Psoas muscle (tissue), 8 donors: ENCODE data around the gene POU3F1. TPM values are rescaled to one million over a fixed set of nuclear protein-coding genes. Genes with fewer than 3 reads are reported as not detected.

Experiments used
- ATAC-seq, 4 donors: fragments of 200-7000 bp; cut with Tn5 transposase; one replicate each; pipeline ENCODE4 v1.9.1; 2020; ENCODE audit warnings: moderate library complexity in 3 of 4, mild to moderate bottlenecking in 2 of 4
- DNase-seq, 2 donors: peaks; one replicate each; pipeline ENCODE4 v3.0.0-alpha.2; 2020
- H3K27ac ChIP-seq: fragments of 200-600 bp; one replicate; pipeline ENCODE4 v1.8.0; 2022
- H3K27me3 ChIP-seq, 3 donors: fragments of 200-600 bp in 1 of 3; one replicate each; pipeline versions ENCODE4 v1.6.1 to v1.8.0; 2013 to 2022; ENCODE audit warnings: low read length in 2 of 3, mild to moderate bottlenecking in 2 of 3, moderate library complexity in 1 of 3; ENCODE audit not compliant: insufficient read depth in 3 of 3
- H3K36me3 ChIP-seq, 2 donors: fragments of 200-600 bp in 1 of 2; one replicate each; pipeline versions ENCODE4 v1.6.1 to v1.8.0; 2013 to 2022; ENCODE audit warnings: low read depth in 1 of 2, mild to moderate bottlenecking in 1 of 2, moderate library complexity in 1 of 2; ENCODE audit not compliant: insufficient read depth in 1 of 2
- H3K4me1 ChIP-seq: fragments of 200-600 bp; one replicate; pipeline ENCODE4 v1.8.0; 2022
- H3K4me3 ChIP-seq: fragments of 200-600 bp; one replicate; pipeline ENCODE4 v1.8.0; 2022; ENCODE audit warnings: mild to moderate bottlenecking
- H3K9me3 ChIP-seq: fragments of 200-600 bp; one replicate; pipeline ENCODE4 v1.8.0; 2022
- CTCF ChIP-seq: fragments of 200-600 bp; IDR thresholded peaks from one replicate; pipeline ENCODE4 v1.8.0; 2022; ENCODE audit warnings: antibody characterized with exemption
- WGBS, 3 donors: extraction: QIAGEN DNeasy Blood & Tissue Kit; methylation state at CpG; one replicate each; pipeline versions ENCODE4 v1.1.6 to v1.1.7; 2013; 5-methylcytosine and 5-hydroxymethylcytosine counted together
- intact Hi-C, 2 donors: fragments of 100-400 bp; cut with DNase I; formaldehyde crosslinking; loops; one replicate each; pipeline versions ENCODE4 v1.11.0 to v1.14.2; 2022
- polyA plus RNA-seq, 3 donors: library from polyadenylated mRNA; stranded (reverse); fragments of 200-250 nt; gene quantifications; one replicate each; pipeline ENCODE4 v1.2.3, GENCODE V29; 2013
- total RNA-seq, 4 donors: library from RNA; stranded (reverse); fragmentation: NEBNext Ultra II Directional in 2 of 4; extraction: Animal tissue kit (Norgen Biotek cat#: 25700) in 2 of 4; gene quantifications; one replicate each; pipeline versions ENCODE4 v1.2.1 to v1.2.4, GENCODE V29; 2021 to 2023
- donor health status: healthy with polysubstance abuse.
- donor health status: DM: no; HTN: no; CAD: no; lungs with moderate emphysema.
- donor health status: Bipolar disorder and iron deficiency.
- donor health status: healthy.
- donor health status: DM: yes; HTN: yes; CAD: no.
- donor health status: DM: no; HTN: no; CAD: no.
- donor health status: DM: no; HTN: no; CAD: no.
- donor health status: DM: yes; HTN: yes; CAD: no.

POU3F1 gene
- total and polyA plus RNA-seq, 7 donors: 0.04 to 0.38 (median 0.13) TPM; not detected in 1

DNA sequence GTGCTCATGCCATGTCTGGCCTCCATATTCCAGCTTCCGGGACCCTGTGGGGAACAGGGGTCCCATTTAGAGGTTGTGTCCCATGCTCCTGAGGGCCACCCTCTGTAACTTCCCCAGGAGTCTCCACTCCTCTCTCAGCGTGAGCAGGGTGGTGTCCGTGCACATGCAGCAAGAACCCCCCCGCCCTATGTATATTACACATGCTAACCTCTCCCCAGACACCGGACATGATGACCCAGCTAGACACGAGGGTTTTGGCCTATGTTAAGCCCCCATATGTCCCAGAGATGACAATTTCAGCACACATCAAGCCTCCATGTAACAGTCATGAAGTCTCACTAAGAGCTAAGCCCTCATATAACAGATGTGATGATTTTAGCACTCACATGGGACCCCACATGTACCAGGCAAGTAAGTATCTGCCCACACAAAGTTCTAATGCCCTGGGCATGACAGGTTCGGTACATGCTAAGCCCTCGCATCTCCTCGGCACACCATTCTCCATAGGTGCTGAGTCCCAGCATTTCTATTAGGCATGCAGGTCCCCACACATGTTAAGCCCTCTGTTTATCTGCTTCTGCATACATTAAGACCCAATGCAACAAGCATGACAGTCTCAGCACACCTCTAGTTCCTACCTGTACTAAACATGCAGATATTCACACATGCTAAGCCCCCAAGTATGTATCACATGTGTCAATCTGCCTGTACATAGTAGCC is 48.3 kb downstream of the POU3F1 start:
- H3K27ac ChIP-seq: peak overlapping the region; percentile 98
- DNase-seq: no peak
- H3K4me3 ChIP-seq: peak overlapping the region; percentile 84

DNA sequence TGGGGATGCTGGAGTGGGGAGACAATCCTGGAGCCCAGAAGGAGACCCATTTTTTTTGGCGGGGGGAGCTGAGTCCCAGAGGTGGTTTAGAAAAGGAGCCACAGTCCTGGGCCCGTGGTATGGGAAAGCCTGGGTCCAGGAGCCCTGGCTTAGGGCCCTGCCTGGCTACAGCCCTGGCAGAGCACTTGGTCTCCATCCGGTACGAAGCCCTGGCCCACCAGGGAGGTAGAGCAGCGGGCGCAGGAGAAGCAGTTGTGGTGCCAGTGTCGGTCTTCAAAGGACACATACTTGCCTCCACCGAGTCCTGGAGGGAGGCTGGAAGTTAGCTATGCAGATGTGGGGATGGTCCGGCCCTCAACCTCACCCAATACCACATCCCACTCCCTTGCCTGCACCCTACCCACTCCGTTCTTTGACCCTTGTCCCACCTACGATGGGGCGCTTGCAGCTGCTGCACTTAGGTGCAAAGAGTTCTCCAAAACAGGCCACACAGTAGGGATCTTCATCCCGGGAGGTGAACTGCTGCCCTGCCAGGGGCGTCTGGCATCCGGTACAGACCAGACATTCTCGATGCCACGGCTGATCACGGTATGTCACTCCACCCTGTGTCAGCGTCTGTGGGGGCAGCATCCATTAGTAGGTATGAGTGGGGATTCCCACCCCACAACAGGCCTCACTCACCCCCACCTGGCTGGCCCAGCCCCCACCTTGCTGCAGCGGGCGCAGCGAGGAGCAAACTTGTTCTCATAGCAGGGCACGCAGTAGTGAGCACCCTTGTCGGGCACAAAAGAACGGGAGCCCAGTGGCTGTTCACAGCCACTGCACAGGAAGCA is 49.1 kb downstream of the POU3F1 start:
- no peak for DNase-seq
- no peak for TF ChIP-seq CTCF
- no peak overlapping the region for H3K4me3 ChIP-seq
- H3K36me3 ChIP-seq: peaks cover 0 to 35% of the 10 kb centered on the region in 2 donors
- ATAC-seq: no peak
- H3K9me3 ChIP-seq: no peaks in the 10 kb centered on the region
- no peaks in the 10 kb centered on the region for H3K27me3 ChIP-seq
- H3K27ac ChIP-seq: peak overlapping the region; percentile 98
- peaks cover 48% of the 10 kb centered on the region for H3K4me1 ChIP-seq
- intact Hi-C loops: no loop called here
- 41 to 66% (median 46%) methylated on average over 25 of the region's 25 CpGs for WGBS, 3 donors

More for the DNA sequence above, 48.3 kb downstream of the POU3F1 start:
- intact Hi-C loops: no loop called here
- Histone ChIP-seq H3K36me3 (peaks cover 0 to 42% of the 10 kb centered on the region in 2 donors), H3K9me3 (no peaks in the 10 kb centered on the region), H3K27me3 (no peaks in the 10 kb centered on the region), H3K4me1 (peaks cover 53% of the 10 kb centered on the region)
- WGBS, 3 donors: 48 to 78% (median 52%) methylated on average over 9 of the region's 9 CpGs
- no peak for ATAC-seq
- TF ChIP-seq CTCF: no peak

- 1 to 10% (median 6%) methylated on average over 45 to 46 of the region's 46 CpGs for WGBS, 3 donors
- H3K36me3 ChIP-seq: peaks cover 0 to 35% of the 10 kb centered on the region in 2 donors
- no peaks in the 10 kb centered on the region for H3K27me3 ChIP-seq
- DNase-seq: peak; percentile 91 to 93
- peak; percentile 13 to 36 (median 29) for ATAC-seq
- TF ChIP-seq CTCF: no peak
- no peaks in the 10 kb centered on the region for H3K9me3 ChIP-seq
- peak overlapping the region; percentile 60 for H3K4me3 ChIP-seq
- peak overlapping the region; percentile 88 for H3K27ac ChIP-seq
- peaks cover 42% of the 10 kb centered on the region for H3K4me1 ChIP-seq
- intact Hi-C loops: no loop called here
These were observed 50.7 kb downstream of the POU3F1 start for GRCh38 chr1:37995751-37996345.

DNA sequence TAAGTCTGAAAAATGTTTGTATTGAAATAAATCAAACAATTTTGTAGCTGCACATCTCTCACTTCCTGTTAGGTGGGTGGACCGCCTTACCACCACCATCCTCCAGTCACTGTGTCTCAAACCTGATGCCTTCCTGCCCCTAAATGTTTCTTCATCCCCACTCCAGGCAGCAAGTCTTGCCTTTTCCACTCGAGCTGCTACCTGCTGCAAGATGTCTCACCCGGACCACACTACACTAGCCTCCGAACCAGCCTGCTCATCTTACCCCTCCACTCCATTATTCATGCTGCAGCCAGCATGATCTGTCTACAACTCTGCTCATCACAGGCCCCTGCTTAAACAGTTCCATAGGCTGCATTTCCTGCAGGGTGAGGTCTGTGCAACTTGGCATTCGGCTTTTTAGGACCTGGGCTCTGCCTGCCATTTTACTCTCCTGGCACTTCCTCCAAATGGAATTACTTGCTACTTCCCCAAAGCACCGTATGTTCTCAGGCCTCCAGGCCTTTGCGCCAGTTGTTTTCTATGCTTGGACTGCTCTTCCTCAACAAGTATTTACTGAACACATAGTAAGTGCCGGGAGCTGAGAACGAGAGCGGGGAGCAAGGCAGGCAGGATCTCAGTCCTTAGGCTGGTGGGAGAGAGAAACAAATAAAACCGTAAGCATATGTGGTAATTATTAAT is 51.6 kb downstream of the POU3F1 start:
- intact Hi-C loops: no loop called here
- no peak for TF ChIP-seq CTCF
- Histone ChIP-seq H3K4me3 (peak overlapping the region; percentile 60), H3K9me3 (no peaks in the 10 kb centered on the region), H3K27me3 (no peaks in the 10 kb centered on the region), H3K27ac (peak overlapping the region; percentile 88), H3K4me1 (peaks cover 39% of the 10 kb centered on the region), H3K36me3 (peaks cover 0 to 32% of the 10 kb centered on the region in 2 donors)
- ATAC-seq (no peak), DNase-seq (peak in 1 of 2 donors; percentile 46)
- 48 to 66% (median 49%) methylated on average over 11 of the region's 11 CpGs for WGBS, 3 donors

Other genes starting within 250 kb of the POU3F1 start
- gene C1orf122, start 239.0 kb downstream of the POU3F1 start, total RNA-seq: 10 to 100 TPM; 26.6 to 32.1 (median 28.1) TPM
- 100 to 1,000 TPM in 1 of 3 donors, 10 to 100 TPM in 2; 52.2 to 109 (median 73.6) TPM for gene C1orf122, start 239.0 kb downstream of the POU3F1 start, polyA plus RNA-seq
- gene YRDC, start 238.6 kb downstream of the POU3F1 start, total RNA-seq: 10 to 100 TPM in 2 of 4 donors, 1 to 10 TPM in 2; 3.4 to 12.5 (median 10.2) TPM
- 10 to 100 TPM; 11.3 to 36.0 (median 13.4) TPM for gene YRDC, start 238.6 kb downstream of the POU3F1 start, polyA plus RNA-seq
- 10 to 100 TPM; 13.3 to 18.8 (median 14.0) TPM for gene MTF1, start 187.2 kb downstream of the POU3F1 start, total RNA-seq
- gene MTF1, start 187.2 kb downstream of the POU3F1 start, polyA plus RNA-seq: 10 to 100 TPM in 1 of 3 donors, 1 to 10 TPM in 2; 3.1 to 20.2 (median 6.0) TPM
- 10 to 100 TPM in 2 of 4 donors, 1 to 10 TPM in 2; 6.7 to 12.8 (median 9.3) TPM for gene INPP5B, start 99.7 kb downstream of the POU3F1 start, total RNA-seq
- 1 to 10 TPM; 3.8 to 6.6 (median 4.5) TPM for gene INPP5B, start 99.7 kb downstream of the POU3F1 start, polyA plus RNA-seq
- gene SF3A3, start 56.8 kb downstream of the POU3F1 start, total RNA-seq: 10 to 100 TPM; 20.0 to 45.4 (median 35.0) TPM
- gene SF3A3, start 56.8 kb downstream of the POU3F1 start, polyA plus RNA-seq: 10 to 100 TPM; 13.0 to 35.0 (median 30.0) TPM
- 1,000 to 10,000 TPM in 1 of 4 donors, 100 to 1,000 TPM in 3; 236 to 1,187 (median 448) TPM for gene FHL3, start 41.3 kb downstream of the POU3F1 start, total RNA-seq
- 100 to 1,000 TPM in 2 of 3 donors, 10 to 100 TPM in 1; 41.6 to 905 (median 582) TPM for gene FHL3, start 41.3 kb downstream of the POU3F1 start, polyA plus RNA-seq
- gene UTP11, start 34.1 kb downstream of the POU3F1 start, total RNA-seq: 100 to 1,000 TPM in 3 of 4 donors, 10 to 100 TPM in 1; 65.2 to 210 (median 131) TPM
- 100 to 1,000 TPM in 2 of 3 donors, 10 to 100 TPM in 1; 91.7 to 253 (median 163) TPM for gene UTP11, start 34.1 kb downstream of the POU3F1 start, polyA plus RNA-seq